Mesenchymal stem cell (in vitro differentiated cells and primary cell): ENCODE results near the gene ENDOU. TPM values are rescaled to one million over a fixed set of nuclear protein-coding genes. Genes with fewer than 3 reads are reported as not detected.

ENCODE experiments used
- DNase-seq: peaks from one replicate; pipeline ENCODE4 v3.0.0-alpha.2; 2013
- H2AFZ ChIP-seq: one replicate; pipeline ENCODE4 v1.6.1; 2013; ENCODE audit warnings: low read depth, mild to moderate bottlenecking, control low read depth, inconsistent platforms, low read length, moderate library complexity
- H2AK5ac ChIP-seq: 2 replicates; pipeline ENCODE4 v1.6.1; 2013; ENCODE audit warnings: low read length, moderate library complexity, mild to moderate bottlenecking, inconsistent platforms; ENCODE audit not compliant: severe bottlenecking
- H2BK120ac ChIP-seq: one replicate; pipeline ENCODE4 v1.6.1; 2013; ENCODE audit warnings: low read depth, mild to moderate bottlenecking, inconsistent platforms, low read length, moderate library complexity
- H2BK12ac ChIP-seq, 2 experiments: one replicate each; pipeline ENCODE4 v1.6.1; 2013; ENCODE audit warnings: inconsistent platforms in 2 of 2, low read length in 2 of 2, mild to moderate bottlenecking in 2 of 2, moderate library complexity in 2 of 2, control low read depth in 1 of 2
- H2BK15ac ChIP-seq: one replicate; pipeline ENCODE4 v1.6.1; 2013; ENCODE audit warnings: mild to moderate bottlenecking, low read depth, inconsistent platforms; ENCODE audit not compliant: poor library complexity, severe bottlenecking
- H2BK5ac ChIP-seq: 2 replicates; pipeline ENCODE4 v1.6.1; 2013; ENCODE audit warnings: low read depth, mild to moderate bottlenecking, low read length, control low read depth, inconsistent platforms; ENCODE audit not compliant: poor library complexity, severe bottlenecking
- H3K14ac ChIP-seq, 2 experiments: one replicate each; pipeline ENCODE4 v1.6.1; 2013; ENCODE audit warnings: inconsistent platforms in 2 of 2, low read length in 2 of 2, control low read depth in 1 of 2, mild to moderate bottlenecking in 1 of 2, moderate library complexity in 1 of 2
- H3K18ac ChIP-seq, 2 experiments: one replicate each; pipeline ENCODE4 v1.6.1; 2013; ENCODE audit warnings: inconsistent platforms in 2 of 2, low read length in 2 of 2, control low read depth in 1 of 2, low read depth in 1 of 2, mild to moderate bottlenecking in 1 of 2
- H3K23ac ChIP-seq, 2 experiments: one replicate each; pipeline ENCODE4 v1.6.1; 2013; ENCODE audit warnings: inconsistent platforms in 2 of 2, low read length in 2 of 2, mild to moderate bottlenecking in 2 of 2, moderate library complexity in 2 of 2, control low read depth in 1 of 2
- H3K27ac ChIP-seq: 2 replicates; pipeline ENCODE4 v1.5.1; 2013; ENCODE audit warnings: mild to moderate bottlenecking, moderate library complexity, low read length, control low read depth, inconsistent platforms; ENCODE audit not compliant: poor library complexity, severe bottlenecking
- H3K27me3 ChIP-seq, 2 experiments: 2 replicates each; pipeline versions ENCODE4 v1.6.1 to v1.7.0; 2013; ENCODE audit warnings: low read length in 2 of 2, mild to moderate bottlenecking in 2 of 2, moderate library complexity in 2 of 2, control low read depth in 1 of 2, inconsistent platforms in 1 of 2; ENCODE audit not compliant: control insufficient read depth in 1 of 2, insufficient read depth in 1 of 2
- H3K36me3 ChIP-seq, 2 experiments: 2 replicates each; pipeline versions ENCODE4 v1.6.1 to v1.7.0; 2013; ENCODE audit warnings: low read length in 2 of 2, control low read depth in 1 of 2, inconsistent platforms in 1 of 2, low read depth in 1 of 2, mild to moderate bottlenecking in 1 of 2; ENCODE audit not compliant: insufficient read depth in 2 of 2, control insufficient read depth in 1 of 2
- H3K4ac ChIP-seq, 2 experiments: one replicate each; pipeline ENCODE4 v1.6.1; 2013; ENCODE audit warnings: inconsistent platforms in 2 of 2, low read length in 2 of 2, mild to moderate bottlenecking in 2 of 2, moderate library complexity in 2 of 2, control low read depth in 1 of 2, low read depth in 1 of 2
- H3K4me1 ChIP-seq: 2 replicates; pipeline ENCODE4 v1.6.1; 2013; ENCODE audit warnings: low read depth, low read length, control low read depth; ENCODE audit not compliant: control insufficient read depth, insufficient read depth
- H3K4me2 ChIP-seq: 2 replicates; pipeline ENCODE4 v1.6.1; 2013; ENCODE audit warnings: low read length, mild to moderate bottlenecking, inconsistent platforms; ENCODE audit not compliant: poor library complexity, severe bottlenecking
- H3K4me3 ChIP-seq, 2 experiments: 2 replicates each; pipeline versions ENCODE4 v1.5.1 to v1.7.0; 2013; ENCODE audit warnings: low read length in 2 of 2, mild to moderate bottlenecking in 2 of 2, control low read depth in 1 of 2, low read depth in 1 of 2; ENCODE audit not compliant: insufficient read depth in 1 of 2
- H3K79me1 ChIP-seq: replicated peaks from 2 replicates; pipeline ENCODE4 v1.6.1; 2013; ENCODE audit warnings: mild to moderate bottlenecking, control low read depth, low read length, inconsistent platforms; ENCODE audit not compliant: poor library complexity, severe bottlenecking
- H3K9ac ChIP-seq: 2 replicates; pipeline ENCODE4 v1.7.0; 2013; ENCODE audit warnings: mild to moderate bottlenecking, low read length, moderate library complexity
- H3K9me3 ChIP-seq: 2 replicates; pipeline ENCODE4 v1.7.0; 2013; ENCODE audit warnings: mild to moderate bottlenecking, low read length; ENCODE audit not compliant: control insufficient read depth
- H4K8ac ChIP-seq: one replicate; pipeline ENCODE4 v1.6.1; 2013; ENCODE audit warnings: inconsistent platforms, mild to moderate bottlenecking, low read length, moderate library complexity
- H4K91ac ChIP-seq: one replicate; pipeline ENCODE4 v1.6.1; 2013; ENCODE audit warnings: mild to moderate bottlenecking, low read length, inconsistent platforms
- WGBS: methylation state at CpG from one replicate; pipeline ENCODE4 v1.1.7; 2013; ENCODE audit warnings: mixed read lengths; 5-methylcytosine and 5-hydroxymethylcytosine counted together
- polyA plus RNA-seq, 2 experiments: library from polyadenylated mRNA; stranded (reverse); fragments of 200-250 nt; gene quantifications; one replicate each; pipeline ENCODE4 v1.2.3, GENCODE V29; 2013

ENDOU gene
- not detected for polyA plus RNA-seq (2013, experiment 1 of 2)
- not detected for polyA plus RNA-seq (2013, experiment 2 of 2)

- Histone ChIP-seq H2BK15ac (peak within 1 kb of the TSS; percentile 4), H2BK5ac (no peak within 1 kb of the TSS), H2AFZ (no peak within 1 kb of the TSS), H3K36me3 (peaks cover 2 to 8% of the 10 kb centered on the region in 2 experiments), H3K4me1 (peaks cover 5% of the 10 kb centered on the region), H3K4ac (no peak within 1 kb of the TSS), H3K14ac (no peak within 1 kb of the TSS), H3K27me3 (no peaks in the 10 kb centered on the region), H3K18ac (no peak within 1 kb of the TSS), H2BK12ac (no peak within 1 kb of the TSS), H3K4me2 (no peak within 1 kb of the TSS), H4K91ac (no peak within 1 kb of the TSS), H3K4me3 (peak within 1 kb of the TSS; percentile 18 to 52), H3K9ac (peak within 1 kb of the TSS; percentile 73), H2BK120ac (no peak within 1 kb of the TSS), H3K27ac (no peak within 1 kb of the TSS), H2AK5ac (no peak within 1 kb of the TSS), H4K8ac (no peak within 1 kb of the TSS), H3K23ac (no peak within 1 kb of the TSS), H3K79me1 (no peaks in the 10 kb centered on the region), H3K9me3 (no peaks in the 10 kb centered on the region)
- DNase-seq = no peak
- 98% methylated on average over 8 of the region's 8 CpGs for WGBS
Measured at GRCh38 chr12:47725091-47725772, at the start of gene ENDOU. TSS of gene ENDOU (minus strand) at chr12:47725490. CDS start at chr12:47725413, 77 bp downstream.

GRCh38 chr12:47774663-47775062, 49.4 kb upstream of the ENDOU start:
- H2BK15ac ChIP-seq = no peak overlapping the region
- H3K23ac ChIP-seq = no peak overlapping the region
- no peak overlapping the region for H2BK5ac ChIP-seq
- peak overlapping the region; percentile 40 for H2AK5ac ChIP-seq
- H3K9ac ChIP-seq = no peak overlapping the region
- H3K14ac ChIP-seq = no peak overlapping the region
- no peaks in the 10 kb centered on the region for H3K9me3 ChIP-seq
- peaks cover 50% of the 10 kb centered on the region for H3K4me1 ChIP-seq
- no peak overlapping the region for H3K18ac ChIP-seq
- peak overlapping the region in 1 of 2 experiments; percentile 83 for H3K4me3 ChIP-seq
- H3K4ac ChIP-seq = no peak overlapping the region
- peak overlapping the region in 1 of 2 experiments; percentile 15 for H2BK12ac ChIP-seq
- no peak overlapping the region for H3K27ac ChIP-seq
- no peaks in the 10 kb centered on the region for H3K27me3 ChIP-seq
- H3K79me1 ChIP-seq = peaks cover 20% of the 10 kb centered on the region
- no peak overlapping the region for H2BK120ac ChIP-seq
- no peak for DNase-seq
- H3K4me2 ChIP-seq = peak overlapping the region; percentile 0
- 98% methylated on average over 7 of the region's 7 CpGs for WGBS
- peaks cover 0 to 18% of the 10 kb centered on the region in 2 experiments for H3K36me3 ChIP-seq
- no peak overlapping the region for H2AFZ ChIP-seq
- peak overlapping the region; percentile 8 for H4K8ac ChIP-seq
- peak overlapping the region; percentile 9 for H4K91ac ChIP-seq

GRCh38 chr12:47773858-47774580, 48.7 kb upstream of the ENDOU start:
- H2AFZ ChIP-seq = peak overlapping the region; percentile 88
- peak overlapping the region in 1 of 2 experiments; percentile 9 for H3K23ac ChIP-seq
- H3K4me1 ChIP-seq = peaks cover 49% of the 10 kb centered on the region
- H2BK15ac ChIP-seq = no peak overlapping the region
- peak overlapping the region; percentile 83 to 88 for H3K4me3 ChIP-seq
- peak overlapping the region; percentile 82 for H3K9ac ChIP-seq
- peak overlapping the region; percentile 5 for H4K91ac ChIP-seq
- H2BK12ac ChIP-seq = peak overlapping the region in 1 of 2 experiments; percentile 49
- no peak overlapping the region for H3K27ac ChIP-seq
- H3K79me1 ChIP-seq = peaks cover 19% of the 10 kb centered on the region
- no peak for DNase-seq
- H2BK120ac ChIP-seq = no peak overlapping the region
- peak overlapping the region in 1 of 2 experiments; percentile 81 for H3K4ac ChIP-seq
- H3K4me2 ChIP-seq = peak overlapping the region; percentile 87
- H2AK5ac ChIP-seq = peak overlapping the region; percentile 5
- no peak overlapping the region for H2BK5ac ChIP-seq
- no peaks in the 10 kb centered on the region for H3K9me3 ChIP-seq
- H3K27me3 ChIP-seq = no peaks in the 10 kb centered on the region
- no peak overlapping the region for H3K18ac ChIP-seq
- WGBS = 52% methylated on average over 7 of the region's 14 CpGs
- peak overlapping the region; percentile 59 for H4K8ac ChIP-seq
- H3K14ac ChIP-seq = peak overlapping the region in 1 of 2 experiments; percentile 77
- peaks cover 0 to 15% of the 10 kb centered on the region in 2 experiments for H3K36me3 ChIP-seq
